HG03521 (cell line): ENCODE measurements around the gene MLH3.
"Not testable (repeated sequence)": the region's sequence is repeated elsewhere in the genome, so short reads cannot be mapped to it uniquely, and the experiment has no call there.

Source experiments
- ATAC-seq: cut with Tn5 transposase; IDR thresholded peaks from one replicate; pipeline ENCODE4 v1.9.1; 2021; ENCODE audit warnings: mild to moderate bottlenecking, moderate library complexity; ENCODE audit not compliant: unreplicated experiment

MLH3 gene

DNA sequence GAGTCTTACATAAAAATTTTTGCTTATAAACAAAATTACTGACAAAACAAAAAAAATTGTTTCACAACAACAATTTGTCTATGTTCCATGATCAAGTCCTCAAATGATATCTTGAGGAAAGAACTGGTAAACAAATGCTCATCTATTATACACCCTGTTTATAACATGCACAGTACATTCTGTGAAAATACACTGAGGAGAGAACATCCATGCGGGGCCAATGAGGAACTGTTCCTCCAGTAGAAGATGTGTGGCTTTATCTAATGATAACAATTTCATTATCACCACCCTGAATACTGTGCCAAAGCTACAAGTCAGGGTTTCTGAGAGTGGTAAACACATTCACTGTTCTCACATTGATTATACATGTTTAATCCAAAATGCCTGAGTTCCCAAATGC is 10.8 kb downstream of the MLH3 start:
- no peak for ATAC-seq

DNA sequence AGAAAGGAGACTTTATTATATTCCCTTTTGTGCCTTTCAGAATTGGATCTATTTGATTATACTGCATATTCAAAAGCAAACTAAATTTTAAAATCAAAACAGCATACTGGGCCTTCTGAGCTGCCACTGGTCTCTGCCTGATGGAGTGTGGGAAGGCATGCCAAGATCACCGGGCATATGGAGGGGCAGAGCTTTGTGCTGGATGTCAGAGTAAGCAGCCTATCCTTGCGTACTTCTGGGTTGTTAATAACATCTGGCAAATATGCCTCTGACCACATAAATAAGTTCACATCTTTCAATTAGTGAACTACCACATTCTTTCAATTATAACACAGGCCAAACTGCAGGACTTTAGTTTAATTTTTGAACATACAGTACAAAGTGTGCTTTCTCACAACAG is 18.3 kb downstream of the MLH3 start:
- no peak for ATAC-seq

DNA sequence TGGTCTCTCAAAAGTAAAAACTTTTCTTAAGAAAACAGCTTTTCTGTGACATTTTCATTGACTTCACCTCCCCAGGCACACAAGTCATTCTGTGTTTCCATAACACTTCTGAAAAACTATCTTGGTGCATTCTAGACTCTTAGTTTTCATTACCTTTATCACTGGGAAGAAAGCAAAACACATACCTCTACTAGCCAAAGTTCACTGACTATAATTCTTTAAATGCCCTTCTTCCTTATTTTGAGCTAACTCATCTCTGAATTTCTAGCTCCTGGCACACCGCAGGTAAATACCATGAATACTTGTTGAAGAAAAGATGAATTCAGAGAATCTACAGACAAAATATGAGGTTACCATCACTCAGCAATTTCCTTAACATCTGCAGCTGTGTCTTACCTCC is 21.1 kb downstream of the MLH3 start:
- no peak for ATAC-seq

DNA sequence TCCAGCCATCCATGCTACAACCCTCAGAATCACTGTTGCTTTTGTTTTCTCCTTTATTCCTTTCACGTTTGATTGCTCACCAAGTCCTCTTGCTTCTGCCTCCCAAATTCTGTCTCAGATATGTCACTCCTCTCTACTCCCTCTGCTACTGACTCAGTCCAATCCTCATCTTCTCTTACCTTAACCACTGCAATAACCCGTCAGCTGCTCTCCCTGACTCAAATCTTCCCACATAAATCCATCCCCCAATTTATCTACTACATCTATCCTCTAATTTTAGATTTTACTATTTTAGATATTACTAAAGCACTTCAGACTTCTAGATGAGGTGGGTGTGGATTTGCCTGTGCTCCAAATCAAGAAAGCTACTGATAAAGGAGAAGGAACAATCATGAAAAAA is 25.4 kb downstream of the MLH3 start:
- ATAC-seq, result no peak

DNA sequence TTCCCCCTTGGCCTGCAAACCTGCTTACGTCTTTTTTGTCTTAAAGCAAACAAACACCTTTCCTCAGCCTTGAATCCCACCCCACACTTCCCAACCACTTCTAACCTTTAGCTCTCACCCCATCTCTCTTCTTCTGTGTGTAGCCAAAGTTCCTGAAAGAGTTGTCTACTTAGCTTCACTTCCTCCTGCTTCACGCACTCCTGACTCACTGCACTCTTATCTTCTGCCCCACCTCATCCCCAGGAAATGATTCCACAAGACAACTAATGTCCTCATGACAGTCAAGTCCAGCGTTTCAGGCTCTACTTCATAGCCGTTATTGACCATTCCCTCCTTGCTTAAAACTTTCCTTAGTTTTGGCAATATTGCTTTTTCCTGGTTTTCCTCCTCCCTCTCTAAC is 26.2 kb downstream of the MLH3 start:
- ATAC-seq, result no peak

DNA sequence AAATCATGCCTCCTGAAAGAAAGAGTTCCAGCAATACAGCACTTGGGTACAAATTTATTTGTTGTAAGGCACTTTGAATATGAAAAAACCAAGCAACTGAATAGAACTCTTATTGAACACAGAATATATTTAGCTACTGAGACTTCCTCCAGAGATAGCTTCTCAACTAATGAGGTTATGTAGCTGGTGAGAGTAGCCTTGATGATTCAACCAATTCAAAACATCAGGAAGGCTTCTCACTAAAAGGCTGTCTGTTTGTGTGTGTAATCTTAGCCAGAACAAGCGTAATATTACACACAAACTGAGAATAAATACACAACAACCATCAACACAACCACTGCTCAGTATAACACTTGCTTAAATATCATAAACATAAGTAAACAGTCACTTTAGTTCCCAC is 28.2 kb downstream of the MLH3 start:
- ATAC-seq, result no peak

DNA sequence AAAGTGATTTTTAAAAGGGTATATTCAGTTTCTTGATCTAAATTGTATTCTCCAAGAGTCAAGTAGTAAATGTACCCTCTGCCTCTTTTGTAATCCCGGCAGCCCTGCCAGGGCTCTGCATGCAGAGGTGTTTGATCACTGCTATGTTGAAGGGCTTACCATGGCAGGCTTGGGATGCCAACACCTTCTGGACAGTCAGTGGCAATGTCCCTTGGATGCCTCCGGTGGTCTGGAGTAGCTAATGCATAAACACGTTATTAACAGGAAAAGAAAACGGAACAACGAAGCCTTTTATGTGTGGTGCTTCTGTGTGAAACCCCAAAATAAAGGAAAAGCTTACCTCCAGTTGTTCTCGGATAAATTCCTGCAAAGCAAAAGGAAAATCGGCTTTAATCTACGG is 28.6 kb downstream of the MLH3 start:
- no peak for ATAC-seq

DNA sequence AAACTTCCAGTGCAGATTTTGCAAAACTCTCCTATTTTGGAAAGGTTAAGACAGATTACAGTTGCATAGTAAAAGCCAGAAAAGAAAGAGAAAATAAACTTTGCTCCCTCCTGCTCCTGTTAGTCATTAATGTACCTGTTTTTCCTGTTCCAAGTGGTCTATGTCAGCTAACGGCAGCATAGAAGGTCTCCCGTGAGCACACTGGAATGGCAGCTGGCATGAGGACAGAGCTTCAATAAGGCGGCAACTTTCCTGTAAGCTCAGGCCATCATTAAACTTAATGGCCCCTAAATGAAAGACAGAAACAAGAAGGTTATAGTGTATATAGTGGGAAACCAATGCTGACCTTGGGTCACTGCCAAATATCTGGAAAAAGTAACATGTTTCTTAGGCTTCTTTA is 32.6 kb downstream of the MLH3 start:
- ATAC-seq, result no peak

DNA sequence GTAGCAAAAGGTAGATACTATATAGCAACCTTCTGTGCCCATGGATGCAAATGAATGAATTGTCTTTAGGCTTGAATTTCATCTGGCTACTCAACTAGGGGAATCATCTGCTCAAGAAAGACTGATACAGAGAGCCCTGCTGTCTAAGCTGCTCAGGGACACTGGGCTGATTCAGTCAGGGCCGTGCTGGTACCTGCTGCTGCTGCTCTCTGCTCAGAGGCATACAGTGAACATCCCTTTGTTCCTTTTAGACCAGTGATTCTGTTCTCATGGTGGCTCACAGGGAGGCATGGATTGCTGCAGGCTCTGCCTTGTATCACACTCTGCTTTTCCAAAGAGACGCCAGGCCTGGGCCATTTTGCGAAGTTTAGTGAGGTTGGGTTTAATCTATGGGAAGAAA is 34.5 kb downstream of the MLH3 start:
- no peak for ATAC-seq

DNA sequence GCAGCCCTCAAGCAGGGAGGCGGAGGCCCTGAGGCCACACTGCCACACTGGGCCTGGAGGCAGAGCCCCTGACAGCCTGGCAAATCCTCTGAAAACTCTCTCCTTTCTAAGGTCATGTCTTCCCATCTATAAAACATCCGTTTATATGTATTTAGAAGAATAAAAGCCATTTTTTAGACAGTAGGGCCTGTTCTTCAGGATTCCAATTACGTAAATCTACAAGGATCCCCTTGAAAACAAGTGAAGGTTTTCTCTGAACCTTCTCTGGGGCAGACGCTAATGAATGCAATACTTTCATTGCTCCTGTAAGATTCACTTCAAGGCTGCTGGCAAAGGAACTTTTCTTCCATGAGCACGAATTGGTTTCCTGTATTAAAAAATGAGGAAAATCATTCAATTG is 35.8 kb downstream of the MLH3 start:
- no peak for ATAC-seq

DNA sequence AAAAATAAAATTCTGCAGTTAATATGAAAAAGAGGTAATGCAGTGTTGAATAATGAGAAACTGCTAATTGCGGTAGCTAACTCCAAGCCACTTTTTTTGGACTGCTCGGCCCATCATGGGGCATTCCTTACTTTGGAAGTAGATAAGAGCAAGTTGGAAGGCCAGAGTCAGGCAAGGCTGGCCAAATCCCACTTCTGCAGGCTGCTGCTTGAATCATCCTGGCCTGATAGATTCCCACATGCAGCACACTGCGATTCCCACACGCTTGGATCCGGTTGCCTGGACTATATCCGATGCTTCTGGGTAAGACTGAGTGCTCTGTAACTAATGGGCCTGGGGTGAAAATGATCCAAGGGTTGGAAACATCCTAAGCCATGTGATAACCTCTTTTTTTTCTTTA is 38.0 kb downstream of the MLH3 start:
- ATAC-seq, result no peak

DNA sequence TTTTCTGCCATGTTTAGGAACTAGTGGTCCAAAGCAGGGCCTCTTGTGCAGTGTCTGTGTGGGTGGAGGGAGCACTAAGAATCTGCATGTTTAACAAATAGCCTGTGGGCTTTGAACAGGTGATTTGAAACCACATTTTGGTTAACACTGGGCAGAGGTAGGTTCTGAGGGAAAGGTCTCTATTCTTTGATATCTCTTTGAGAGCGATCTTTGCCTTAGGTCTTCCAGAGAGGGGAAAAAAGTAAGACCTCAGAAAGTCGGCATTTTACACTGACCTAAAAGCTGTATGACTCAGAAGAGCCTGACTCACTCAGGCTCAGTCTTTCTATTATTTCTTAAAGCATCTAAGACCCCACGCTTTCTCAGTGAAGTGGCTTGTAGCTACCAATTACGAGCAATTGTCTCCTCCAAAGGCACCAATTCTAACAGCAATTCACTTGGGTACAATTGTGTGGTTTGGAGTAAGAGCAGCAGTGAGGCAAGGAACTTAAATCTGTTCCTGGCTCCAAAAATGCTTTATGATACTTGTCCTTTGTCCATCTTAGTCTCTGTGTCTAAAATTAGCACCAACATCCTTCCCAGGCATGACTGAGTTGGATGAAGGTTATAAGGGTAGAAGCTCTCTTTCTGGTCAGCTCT is 39.8 kb downstream of the MLH3 start:
- ATAC-seq, result no peak

DNA sequence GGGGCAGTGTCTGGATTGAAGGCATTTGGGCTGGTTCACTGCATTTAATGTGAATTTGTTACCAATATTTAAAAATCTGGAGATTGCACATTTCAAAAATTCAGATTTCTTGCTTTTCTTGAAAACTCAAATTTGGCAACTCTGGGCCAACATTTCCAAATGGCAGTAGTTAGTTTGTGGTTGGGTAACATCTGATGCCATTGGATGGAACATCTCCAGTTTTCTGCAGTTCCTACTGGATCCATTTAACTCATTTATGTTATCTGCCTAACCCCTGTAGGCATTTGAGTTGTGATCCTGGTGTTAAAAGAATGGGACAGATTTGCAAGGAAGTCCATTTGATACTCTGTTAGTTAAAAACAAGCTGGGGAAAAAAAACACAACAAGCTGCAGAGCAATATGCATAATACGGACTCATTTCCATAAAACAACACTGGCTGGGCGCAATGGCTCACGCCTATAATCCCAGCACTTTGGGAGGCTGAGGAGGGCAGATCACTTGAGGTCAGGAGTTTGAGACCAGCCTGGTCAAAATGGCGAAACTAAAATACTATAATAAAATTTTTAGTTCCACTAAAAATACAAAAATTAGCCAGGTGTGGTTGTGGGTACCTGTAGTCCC is 40.7 kb downstream of the MLH3 start:
- no peak for ATAC-seq

DNA sequence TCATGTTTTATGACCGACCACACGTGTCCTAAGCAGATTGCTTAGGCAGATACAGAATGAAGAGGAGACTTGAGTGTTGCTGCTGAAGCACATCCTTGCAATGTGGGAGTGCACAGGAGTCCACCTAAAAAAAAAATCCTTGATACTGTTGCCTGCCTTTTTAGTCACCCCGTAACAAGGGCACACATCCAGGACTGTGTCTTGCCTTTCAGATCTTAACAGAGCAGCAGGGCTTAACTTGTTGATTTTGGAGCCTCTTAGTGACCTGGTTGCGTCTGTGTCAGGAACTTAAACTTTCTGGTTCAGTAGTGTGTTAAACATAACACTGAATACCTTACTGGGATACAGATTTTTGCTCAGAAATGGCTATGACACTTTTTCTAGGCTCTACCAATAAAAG is 42.1 kb downstream of the MLH3 start:
- no peak for ATAC-seq

DNA sequence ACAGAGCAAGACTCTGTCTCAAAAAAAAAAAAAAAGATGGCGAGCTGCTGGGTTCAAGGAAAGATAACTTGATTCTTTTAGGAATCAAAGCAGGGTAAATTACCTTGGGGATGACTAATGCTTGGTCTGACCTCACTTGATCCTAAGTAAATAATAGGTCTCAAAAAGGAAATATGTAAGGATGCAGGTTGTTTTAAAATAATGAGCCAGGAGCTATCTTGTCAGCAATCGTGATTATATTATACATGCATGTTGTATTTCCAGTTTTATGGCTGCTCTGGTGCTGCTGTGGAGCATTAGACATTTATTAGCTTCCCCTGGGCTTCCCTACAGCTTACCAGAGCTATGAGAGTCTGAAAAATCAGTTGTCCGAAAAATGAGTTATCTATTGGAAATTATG is 45.9 kb downstream of the MLH3 start:
- ATAC-seq, result no peak

DNA sequence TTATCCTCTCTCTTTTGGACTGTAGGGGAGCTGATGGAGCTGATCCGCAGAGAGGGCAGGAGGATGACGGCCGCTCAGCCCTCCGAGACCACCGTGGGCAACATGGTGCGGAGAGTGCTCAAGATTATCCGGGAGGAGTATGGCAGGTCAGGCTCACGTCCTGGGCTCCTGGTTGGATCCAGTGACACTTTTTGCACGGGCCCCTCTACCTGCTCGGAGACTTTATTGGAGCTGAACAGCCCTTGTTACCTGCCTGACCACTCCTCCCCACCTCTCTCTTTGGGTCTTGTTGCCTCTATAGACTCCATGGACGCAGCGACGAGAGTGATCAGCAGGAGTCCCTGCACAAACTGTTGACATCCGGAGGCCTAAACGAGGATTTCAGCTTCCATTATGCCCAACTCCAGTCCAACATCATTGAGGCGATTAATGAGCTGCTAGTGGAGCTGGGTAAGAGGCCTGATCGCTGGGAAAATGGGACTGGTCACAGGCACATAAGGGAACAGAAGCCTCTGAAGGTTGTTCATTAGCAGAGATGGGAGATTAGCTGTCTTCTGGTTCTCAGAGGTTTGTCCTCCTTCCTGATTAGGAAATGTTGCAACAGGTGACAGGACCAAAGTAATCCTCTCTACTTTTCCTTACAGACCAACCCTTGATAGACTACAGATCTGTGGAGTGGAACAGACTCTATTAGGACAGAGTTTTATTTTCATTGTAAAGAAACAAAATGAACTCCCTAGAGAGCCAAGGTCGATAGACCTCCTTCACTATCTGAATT is 47.8 kb downstream of the MLH3 start:
- no peak for ATAC-seq

DNA sequence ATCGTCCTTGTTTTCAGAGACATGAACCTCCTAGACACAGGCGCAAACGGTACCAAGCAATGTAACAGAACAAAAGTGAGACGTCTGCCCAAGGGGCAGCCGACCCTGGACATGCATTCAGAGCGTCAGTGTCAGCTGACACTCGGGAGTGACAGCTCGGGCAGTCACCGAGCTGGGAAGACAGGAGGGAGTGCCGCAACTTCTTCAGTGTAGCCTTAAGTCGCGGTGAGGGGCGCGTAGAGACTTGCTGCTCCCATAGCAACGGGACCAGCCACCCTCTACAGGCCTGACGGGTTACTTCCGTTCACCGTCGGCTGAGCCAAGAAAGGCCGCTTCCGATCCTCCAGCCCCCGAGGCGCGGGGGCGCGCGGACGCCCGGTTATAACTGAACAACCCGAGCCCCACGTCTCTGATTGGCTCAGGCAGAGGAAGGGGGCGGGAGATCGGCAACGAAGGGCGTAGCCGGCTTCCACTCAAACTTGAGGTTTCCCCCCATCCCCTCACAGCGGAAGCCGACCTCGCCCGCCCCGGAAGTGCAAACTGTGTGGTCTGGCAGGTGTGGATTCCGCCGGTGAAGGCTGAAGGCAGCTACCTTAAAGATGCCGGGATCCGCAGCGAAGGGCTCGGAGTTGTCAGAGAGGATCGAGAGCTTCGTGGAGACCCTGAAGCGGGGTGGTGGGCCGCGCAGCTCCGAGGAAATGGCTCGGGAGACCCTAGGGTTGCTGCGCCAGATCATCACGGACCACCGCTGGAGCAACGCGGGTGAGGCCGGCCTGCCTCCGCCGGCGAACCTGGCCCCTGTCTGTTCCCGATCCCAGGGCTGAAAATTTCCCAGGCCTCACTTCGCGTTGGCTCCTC is 48.6 kb downstream of the MLH3 start, which contains the start of gene EIF2B2:
Gene EIF2B2, plus strand, starts transcription at position 530 of the 858 bp plus-strand sequence. Its CDS starts 70 bp downstream, at position 600.
- ATAC-seq, result peak; percentile 97

DNA sequence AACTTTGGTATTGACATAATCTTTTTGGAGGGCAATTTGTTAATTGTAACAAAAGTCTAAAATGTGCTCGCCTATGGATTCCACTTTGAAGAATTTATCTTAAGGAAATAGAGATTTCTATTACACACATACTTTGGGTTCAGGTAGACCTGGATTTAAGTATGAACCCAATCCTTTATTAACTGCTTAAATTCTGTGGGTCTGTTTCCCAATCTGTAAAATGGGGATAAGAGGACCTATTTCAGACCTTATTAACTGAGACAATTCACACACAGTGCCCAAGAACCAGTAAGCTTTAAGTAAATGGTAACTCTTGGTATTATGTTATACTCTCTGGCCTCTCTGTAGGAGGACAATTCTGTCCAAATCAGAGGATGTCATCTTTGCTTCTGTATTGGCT is 49.4 kb downstream of the MLH3 start:
- ATAC-seq, result no peak

DNA sequence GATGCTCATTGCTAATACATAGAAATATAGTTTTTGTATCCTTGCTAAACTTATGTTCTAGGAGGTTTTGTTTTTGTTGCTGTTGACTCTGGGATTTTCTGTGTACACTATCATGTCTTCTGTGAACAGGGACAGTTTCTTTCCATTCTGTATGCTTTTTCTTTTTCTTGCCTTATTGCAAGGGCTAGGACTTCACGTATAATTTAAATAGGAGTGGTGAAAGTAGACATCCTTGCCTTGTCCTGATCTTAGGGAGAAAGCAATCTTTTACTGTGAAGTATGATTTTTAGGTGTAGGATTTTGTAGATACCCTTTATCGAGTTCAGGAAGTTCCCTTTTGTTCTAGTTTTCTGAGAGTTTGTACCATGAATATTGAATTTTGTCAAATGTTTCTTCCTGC is 50.0 kb downstream of the MLH3 start:
- no peak for ATAC-seq

DNA sequence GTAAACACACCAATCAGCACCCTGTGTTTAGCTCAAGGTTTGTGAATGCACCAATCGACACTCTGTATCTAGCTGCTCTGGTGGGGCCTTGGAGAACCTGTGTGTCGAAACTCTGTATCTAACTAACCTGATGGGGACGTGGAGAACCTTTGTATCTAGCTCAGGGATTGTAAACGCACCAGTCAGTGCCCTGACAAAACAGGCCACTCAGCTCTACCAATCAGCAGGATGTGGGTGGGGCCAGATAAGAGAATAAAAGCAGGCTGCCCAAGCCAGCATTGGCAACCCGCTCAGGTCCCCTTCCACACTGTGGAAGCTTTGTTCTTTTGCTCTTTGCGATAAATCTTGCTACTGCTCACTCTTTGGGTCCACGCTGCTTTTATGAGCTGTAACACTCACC is 55.5 kb downstream of the MLH3 start:
- not testable (repeated sequence) for ATAC-seq

DNA sequence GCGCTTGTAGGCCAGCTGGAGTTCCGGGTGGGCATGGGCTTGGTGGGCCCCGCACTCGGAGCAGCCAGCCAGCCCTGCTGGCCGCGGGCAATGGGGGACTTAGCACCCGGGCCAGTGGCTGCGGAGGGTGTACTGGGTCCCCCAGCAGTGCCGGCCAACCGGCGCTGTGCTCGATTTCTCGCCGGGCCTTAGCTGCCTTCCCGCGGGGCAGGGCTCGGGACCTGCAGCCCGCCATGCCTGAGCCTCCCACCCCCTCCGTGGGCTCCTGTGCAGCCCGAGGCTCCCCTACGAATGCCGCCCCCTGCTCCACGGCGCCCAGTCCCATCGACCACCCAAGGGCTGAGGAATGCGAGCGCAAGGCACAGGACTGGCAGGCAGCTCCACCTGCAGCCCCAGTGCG is 57.1 kb downstream of the MLH3 start:
- not testable (repeated sequence) for ATAC-seq
